ENCODE results near the gene PYGB. TPM values are rescaled to one million over a fixed set of nuclear protein-coding genes. Genes with fewer than 3 reads are reported as not detected.

Gene PYGB
- total and polyA plus RNA-seq, 2 donors (not counting 1 experiment from before 2014, with no cell fraction given) = 22.5 to 30.6 TPM

GRCh38 chr20:25293507-25293906, 45.6 kb downstream of the PYGB start:
- H3K4me2 ChIP-seq (replicated peaks; ENCODE audit: low read depth, low read length, poor library complexity, severe bottlenecking) = no peak overlapping the region
- H3K4me3 ChIP-seq (ENCODE audit: control extremely low read depth in 1 of 5, extremely low read depth in 1 of 5, insufficient read depth in 1 of 5, low read depth in 2 of 5, low read length in 4 of 5) = no peak overlapping the region
- WGBS (ENCODE audit: insufficient coverage) = 95% methylated on average over 10 of the region's 10 CpGs
- no peaks in the 10 kb centered on the region for H3K9me3 ChIP-seq (ENCODE audit: control extremely low read depth in 1 of 3, control insufficient read depth in 2 of 3, insufficient read depth in 1 of 3, low read length in 2 of 3)
- H2AFZ ChIP-seq (ENCODE audit: insufficient read depth, low read depth, low read length, poor library complexity, severe bottlenecking) = no peak overlapping the region
- H3K36me3 ChIP-seq (replicated peaks in 1 of 2; ENCODE audit: control extremely low read depth in 1 of 2, control insufficient read depth in 1 of 2, extremely low read depth in 1 of 2, insufficient read depth in 2 of 2, low read length in 1 of 2) = peaks cover 0 to 16% of the 10 kb centered on the region in 2 experiments
- ATAC-seq (ENCODE audit: low read depth) (no peak), DNase-seq (no peak)
- Mint-ChIP-seq H3K4me1 (peaks cover 15% of the 10 kb centered on the region), H3K9me3 (ENCODE audit: insufficient read depth) (no peaks in the 10 kb centered on the region), H3K4me3 (no peak overlapping the region), H3K27me3 (no peaks in the 10 kb centered on the region), H3K27ac (no peak overlapping the region)
- no peaks in the 10 kb centered on the region for H4K20me1 ChIP-seq (ENCODE audit: control insufficient read depth, insufficient read depth, low read length, poor library complexity, severe bottlenecking)
- no peaks in the 10 kb centered on the region for H3K27me3 ChIP-seq (replicated peaks in 1 of 4; ENCODE audit: control extremely low read depth in 1 of 4, control insufficient read depth in 3 of 4, insufficient read depth in 4 of 4, low read length in 3 of 4)
- intact Hi-C loops (cut with micrococcal nuclease) = no loop called here
- no peaks in the 10 kb centered on the region for H3K79me2 ChIP-seq (ENCODE audit: control insufficient read depth, insufficient read depth, low read length)
- H3K9ac ChIP-seq (ENCODE audit: low read length) = no peak overlapping the region
- POLR2A ChIA-PET = no interaction called here
- no peak overlapping the region for H3K27ac ChIP-seq (ENCODE audit: low read length in 2 of 2)
- no peak for TF ChIP-seq CTCF (IDR thresholded peaks at IDR 0.05)
- TF ChIP-seq EZH2 (IDR thresholded peaks at IDR 0.05; ENCODE audit: borderline replicate concordance, insufficient read depth, low read depth, low read length, poor library complexity, severe bottlenecking) = no peak
- CTCF ChIA-PET = interaction anchor here (2.5 to 5.1 kb wide), 3 partner anchors 16 to 106 kb away, joined by 11 to 133 read pairs (median 12); no protein-coding TSS in a partner anchor
- H3K4me1 ChIP-seq (ENCODE audit: control insufficient read depth in 2 of 2, insufficient read depth in 2 of 2, low read length in 2 of 2) = peaks cover 0 to 24% of the 10 kb centered on the region in 2 donors

- POLR2A ChIA-PET = no interaction called here
- WGBS (ENCODE audit: insufficient coverage) = 97% methylated on average over 13 of the region's 13 CpGs
Observed at GRCh38 chr20:25293910-25294458, 46.1 kb downstream of the PYGB start.

More at GRCh38 chr20:25293910-25294458, 46.1 kb downstream of the PYGB start:
- no peak overlapping the region for H3K4me3 ChIP-seq (ENCODE audit: control extremely low read depth in 1 of 5, extremely low read depth in 1 of 5, insufficient read depth in 1 of 5, low read depth in 2 of 5, low read length in 4 of 5)
- TF ChIP-seq EZH2 (IDR thresholded peaks at IDR 0.05; ENCODE audit: borderline replicate concordance, insufficient read depth, low read depth, low read length, poor library complexity, severe bottlenecking) = no peak
- TF ChIP-seq CTCF (IDR thresholded peaks at IDR 0.05) = no peak
- no peak overlapping the region for H3K9ac ChIP-seq (ENCODE audit: low read length)
- no peaks in the 10 kb centered on the region for H3K79me2 ChIP-seq (ENCODE audit: control insufficient read depth, insufficient read depth, low read length)
- peaks cover 0 to 16% of the 10 kb centered on the region in 2 experiments for H3K36me3 ChIP-seq (replicated peaks in 1 of 2; ENCODE audit: control extremely low read depth in 1 of 2, control insufficient read depth in 1 of 2, extremely low read depth in 1 of 2, insufficient read depth in 2 of 2, low read length in 1 of 2)
- Mint-ChIP-seq H3K27ac (no peak overlapping the region), H3K4me1 (peaks cover 11% of the 10 kb centered on the region), H3K27me3 (no peaks in the 10 kb centered on the region), H3K4me3 (no peak overlapping the region), H3K9me3 (ENCODE audit: insufficient read depth) (no peaks in the 10 kb centered on the region)
- no peak for DNase-seq
- H3K27me3 ChIP-seq (replicated peaks in 1 of 4; ENCODE audit: control extremely low read depth in 1 of 4, control insufficient read depth in 3 of 4, insufficient read depth in 4 of 4, low read length in 3 of 4) = no peaks in the 10 kb centered on the region
- intact Hi-C loops (cut with micrococcal nuclease) = loop anchor here (1.0 to 2.0 kb wide), 2 partner anchors 97 to 105 kb away; partner anchors contain the start of gene ABHD12
- no peaks in the 10 kb centered on the region for H3K9me3 ChIP-seq (ENCODE audit: control extremely low read depth in 1 of 3, control insufficient read depth in 2 of 3, insufficient read depth in 1 of 3, low read length in 2 of 3)
- H3K4me2 ChIP-seq (replicated peaks; ENCODE audit: low read depth, low read length, poor library complexity, severe bottlenecking) = no peak overlapping the region
- H4K20me1 ChIP-seq (ENCODE audit: control insufficient read depth, insufficient read depth, low read length, poor library complexity, severe bottlenecking) = no peaks in the 10 kb centered on the region
- H2AFZ ChIP-seq (ENCODE audit: insufficient read depth, low read depth, low read length, poor library complexity, severe bottlenecking) = no peak overlapping the region
- no peak for ATAC-seq (ENCODE audit: low read depth)
- no peak overlapping the region for H3K27ac ChIP-seq (ENCODE audit: low read length in 2 of 2)
- peaks cover 0 to 19% of the 10 kb centered on the region in 2 donors for H3K4me1 ChIP-seq (ENCODE audit: control insufficient read depth in 2 of 2, insufficient read depth in 2 of 2, low read length in 2 of 2)
- CTCF ChIA-PET = interaction anchor here (1.1 to 5.1 kb wide), 4 partner anchors 16 to 300 kb away, joined by 3 to 133 read pairs (median 12); no protein-coding TSS in a partner anchor

Data from B cell (primary cell).